ENCODE results near the gene D2HGDH.

DNA sequence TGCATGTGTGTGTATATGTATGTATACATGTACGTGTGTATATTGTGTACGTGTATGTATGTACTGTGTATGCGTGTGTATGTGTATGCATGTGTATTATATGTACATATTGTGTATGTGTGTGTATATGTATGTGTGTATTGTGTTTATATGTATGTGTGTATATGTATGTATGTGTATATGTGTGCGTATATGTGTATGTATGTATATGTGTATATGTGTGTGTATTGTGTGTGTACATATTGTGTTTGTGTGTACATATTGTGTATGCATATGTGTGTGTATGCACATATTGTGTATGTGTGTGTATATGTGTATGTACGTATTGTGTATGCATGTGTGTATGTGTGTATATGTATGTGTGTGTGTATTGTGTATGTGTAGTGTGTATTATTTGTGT, 59.0 kb downstream of the D2HGDH start:
- TF ChIP-seq, protein P1, sequence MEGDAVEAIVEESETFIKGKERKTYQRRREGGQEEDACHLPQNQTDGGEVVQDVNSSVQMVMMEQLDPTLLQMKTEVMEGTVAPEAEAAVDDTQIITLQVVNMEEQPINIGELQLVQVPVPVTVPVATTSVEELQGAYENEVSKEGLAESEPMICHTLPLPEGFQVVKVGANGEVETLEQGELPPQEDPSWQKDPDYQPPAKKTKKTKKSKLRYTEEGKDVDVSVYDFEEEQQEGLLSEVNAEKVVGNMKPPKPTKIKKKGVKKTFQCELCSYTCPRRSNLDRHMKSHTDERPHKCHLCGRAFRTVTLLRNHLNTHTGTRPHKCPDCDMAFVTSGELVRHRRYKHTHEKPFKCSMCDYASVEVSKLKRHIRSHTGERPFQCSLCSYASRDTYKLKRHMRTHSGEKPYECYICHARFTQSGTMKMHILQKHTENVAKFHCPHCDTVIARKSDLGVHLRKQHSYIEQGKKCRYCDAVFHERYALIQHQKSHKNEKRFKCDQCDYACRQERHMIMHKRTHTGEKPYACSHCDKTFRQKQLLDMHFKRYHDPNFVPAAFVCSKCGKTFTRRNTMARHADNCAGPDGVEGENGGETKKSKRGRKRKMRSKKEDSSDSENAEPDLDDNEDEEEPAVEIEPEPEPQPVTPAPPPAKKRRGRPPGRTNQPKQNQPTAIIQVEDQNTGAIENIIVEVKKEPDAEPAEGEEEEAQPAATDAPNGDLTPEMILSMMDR (IDR thresholded peaks at IDR 0.05; ENCODE audit: low read depth, low read length, poor library complexity, severe bottlenecking), result no peak
- no peak for TF ChIP-seq EZH2phosphoT487 (IDR thresholded peaks at IDR 0.05; ENCODE audit: borderline replicate concordance, low read length)

All from DOHH2 (cell line).